Measurements from ENCODE around the gene CAB39. TPM values are rescaled to one million over a fixed set of nuclear protein-coding genes. Genes with fewer than 3 reads are reported as not detected.

The CAB39 gene
- total and polyA plus RNA-seq, 2 donors (not counting 1 experiment from before 2014, with no cell fraction given) = 51.1 to 72.3 TPM

GRCh38 chr2:230674401-230674800, 38.2 kb upstream of the CAB39 start:
- H4K20me1 ChIP-seq (ENCODE audit: control insufficient read depth, extremely low read depth, insufficient read depth, low read length) = no peaks in the 10 kb centered on the region
- no peaks in the 10 kb centered on the region for H3K9me3 ChIP-seq (ENCODE audit: control insufficient read depth, insufficient read depth, low read depth, low read length)
- no peak overlapping the region for H3K27ac ChIP-seq (ENCODE audit: insufficient read depth, low read length)
- H3K4me2 ChIP-seq (ENCODE audit: extremely low read depth, insufficient read depth, low read length) = no peak overlapping the region
- no peaks in the 10 kb centered on the region for H3K4me1 ChIP-seq (ENCODE audit: control insufficient read depth, extremely low read depth, insufficient read depth, low read length)
- TF ChIP-seq, protein P1, sequence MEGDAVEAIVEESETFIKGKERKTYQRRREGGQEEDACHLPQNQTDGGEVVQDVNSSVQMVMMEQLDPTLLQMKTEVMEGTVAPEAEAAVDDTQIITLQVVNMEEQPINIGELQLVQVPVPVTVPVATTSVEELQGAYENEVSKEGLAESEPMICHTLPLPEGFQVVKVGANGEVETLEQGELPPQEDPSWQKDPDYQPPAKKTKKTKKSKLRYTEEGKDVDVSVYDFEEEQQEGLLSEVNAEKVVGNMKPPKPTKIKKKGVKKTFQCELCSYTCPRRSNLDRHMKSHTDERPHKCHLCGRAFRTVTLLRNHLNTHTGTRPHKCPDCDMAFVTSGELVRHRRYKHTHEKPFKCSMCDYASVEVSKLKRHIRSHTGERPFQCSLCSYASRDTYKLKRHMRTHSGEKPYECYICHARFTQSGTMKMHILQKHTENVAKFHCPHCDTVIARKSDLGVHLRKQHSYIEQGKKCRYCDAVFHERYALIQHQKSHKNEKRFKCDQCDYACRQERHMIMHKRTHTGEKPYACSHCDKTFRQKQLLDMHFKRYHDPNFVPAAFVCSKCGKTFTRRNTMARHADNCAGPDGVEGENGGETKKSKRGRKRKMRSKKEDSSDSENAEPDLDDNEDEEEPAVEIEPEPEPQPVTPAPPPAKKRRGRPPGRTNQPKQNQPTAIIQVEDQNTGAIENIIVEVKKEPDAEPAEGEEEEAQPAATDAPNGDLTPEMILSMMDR (conservative IDR thresholded peaks at IDR 0.05 in 1 of 2, IDR thresholded peaks at IDR 0.05 in 1 of 2; ENCODE audit: low read depth in 1 of 2, low read length in 2 of 2) = no peak
- no peak for TF ChIP-seq EZH2 (IDR thresholded peaks at IDR 0.05; ENCODE audit: low read length, missing control alignments)
- no peaks in the 10 kb centered on the region for H3K27me3 ChIP-seq (ENCODE audit: control insufficient read depth, insufficient read depth, low read length)
- no peak for DNase-seq (ENCODE audit: low read depth in 2 of 2)
- no peaks in the 10 kb centered on the region for H3K79me2 ChIP-seq (ENCODE audit: control insufficient read depth, insufficient read depth, low read length)
- no peaks in the 10 kb centered on the region for H3K36me3 ChIP-seq (ENCODE audit: control insufficient read depth, insufficient read depth, low read length)
- no peak overlapping the region for H2AFZ ChIP-seq (ENCODE audit: low read length)
- no peak overlapping the region for H3K9ac ChIP-seq (ENCODE audit: insufficient read depth, low read length)
- no peak overlapping the region for H3K4me3 ChIP-seq (replicated peaks in 1 of 4; ENCODE audit: control extremely low read depth in 1 of 4, insufficient read depth in 1 of 4, low read depth in 3 of 4, low read length in 4 of 4)

- H3K27me3 ChIP-seq (ENCODE audit: control insufficient read depth, insufficient read depth, low read length) = no peaks in the 10 kb centered on the region
- H2AFZ ChIP-seq (ENCODE audit: low read length) = no peak overlapping the region
- no peaks in the 10 kb centered on the region for H3K9me3 ChIP-seq (ENCODE audit: control insufficient read depth, insufficient read depth, low read depth, low read length)
- no peak overlapping the region for H3K27ac ChIP-seq (ENCODE audit: insufficient read depth, low read length)
- no peak for DNase-seq (ENCODE audit: low read depth in 2 of 2)
- TF ChIP-seq EZH2 (IDR thresholded peaks at IDR 0.05; ENCODE audit: low read length, missing control alignments) = no peak
- TF ChIP-seq, protein P1 (conservative IDR thresholded peaks at IDR 0.05 in 1 of 2, IDR thresholded peaks at IDR 0.05 in 1 of 2; ENCODE audit: low read depth in 1 of 2, low read length in 2 of 2) = no peak
- H4K20me1 ChIP-seq (ENCODE audit: control insufficient read depth, extremely low read depth, insufficient read depth, low read length) = no peaks in the 10 kb centered on the region
- H3K4me2 ChIP-seq (ENCODE audit: extremely low read depth, insufficient read depth, low read length) = no peak overlapping the region
- no peak overlapping the region for H3K9ac ChIP-seq (ENCODE audit: insufficient read depth, low read length)
- no peak overlapping the region for H3K4me3 ChIP-seq (replicated peaks in 1 of 4; ENCODE audit: control extremely low read depth in 1 of 4, insufficient read depth in 1 of 4, low read depth in 3 of 4, low read length in 4 of 4)
- H3K4me1 ChIP-seq (ENCODE audit: control insufficient read depth, extremely low read depth, insufficient read depth, low read length) = no peaks in the 10 kb centered on the region
- no peaks in the 10 kb centered on the region for H3K79me2 ChIP-seq (ENCODE audit: control insufficient read depth, insufficient read depth, low read length)
- H3K36me3 ChIP-seq (ENCODE audit: control insufficient read depth, insufficient read depth, low read length) = no peaks in the 10 kb centered on the region
These were observed 37.5 kb upstream of the CAB39 start for GRCh38 chr2:230674966-230675672.

DNA sequence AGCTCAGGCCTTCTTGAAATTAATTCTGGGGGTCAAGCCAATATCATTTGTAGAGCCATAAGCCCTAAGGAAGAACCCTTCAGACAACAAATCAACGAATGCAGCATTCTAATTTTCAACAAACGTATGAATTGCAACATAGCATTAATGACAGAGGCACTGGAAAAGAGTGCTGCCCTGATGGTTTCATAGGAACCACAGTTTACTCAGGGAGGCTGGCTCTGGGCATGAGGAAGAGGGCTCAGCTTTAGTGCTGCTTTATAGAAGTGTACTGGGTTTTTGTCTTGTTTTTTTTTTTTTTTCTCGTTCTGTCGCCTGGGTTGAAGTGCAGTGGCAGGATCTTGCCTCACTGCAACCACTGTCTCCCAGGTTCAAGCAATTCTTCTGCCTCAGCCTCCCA, 36.1 kb upstream of the CAB39 start:
- no peaks in the 10 kb centered on the region for H3K79me2 ChIP-seq (ENCODE audit: control insufficient read depth, insufficient read depth, low read length)
- no peak overlapping the region for H3K9ac ChIP-seq (ENCODE audit: insufficient read depth, low read length)
- H2AFZ ChIP-seq (ENCODE audit: low read length) = no peak overlapping the region
- no peaks in the 10 kb centered on the region for H3K36me3 ChIP-seq (ENCODE audit: control insufficient read depth, insufficient read depth, low read length)
- no peak overlapping the region for H3K27ac ChIP-seq (ENCODE audit: insufficient read depth, low read length)
- no peak for DNase-seq (ENCODE audit: low read depth in 2 of 2)
- H3K27me3 ChIP-seq (ENCODE audit: control insufficient read depth, insufficient read depth, low read length) = no peaks in the 10 kb centered on the region
- H3K4me1 ChIP-seq (ENCODE audit: control insufficient read depth, extremely low read depth, insufficient read depth, low read length) = peaks cover 3% of the 10 kb centered on the region
- TF ChIP-seq EZH2 (IDR thresholded peaks at IDR 0.05; ENCODE audit: low read length, missing control alignments) = no peak
- TF ChIP-seq, protein P1 (conservative IDR thresholded peaks at IDR 0.05 in 1 of 2, IDR thresholded peaks at IDR 0.05 in 1 of 2; ENCODE audit: low read depth in 1 of 2, low read length in 2 of 2) = no peak
- no peak overlapping the region for H3K4me2 ChIP-seq (ENCODE audit: extremely low read depth, insufficient read depth, low read length)
- H3K4me3 ChIP-seq (replicated peaks in 1 of 4; ENCODE audit: control extremely low read depth in 1 of 4, insufficient read depth in 1 of 4, low read depth in 3 of 4, low read length in 4 of 4) = no peak overlapping the region
- no peaks in the 10 kb centered on the region for H3K9me3 ChIP-seq (ENCODE audit: control insufficient read depth, insufficient read depth, low read depth, low read length)
- H4K20me1 ChIP-seq (ENCODE audit: control insufficient read depth, extremely low read depth, insufficient read depth, low read length) = no peaks in the 10 kb centered on the region

Measured in fibroblast of lung (primary cell).